ENCODE data around the gene LRRC8B.

GRCh38 chr1:89555550-89555949 lies 30.9 kb downstream of the LRRC8B start:
- TF ChIP-seq CTCF (IDR thresholded peaks at IDR 0.05) (no peak), NR1H2 (CRISPR knock-in tag; IDR thresholded peaks at IDR 0.05) (no peak), SOX15 (CRISPR knock-in tag; IDR thresholded peaks at IDR 0.05) (no peak), JUN (CRISPR knock-in tag; IDR thresholded peaks at IDR 0.05) (no peak), MAX (CRISPR knock-in tag; IDR thresholded peaks at IDR 0.05) (no peak), ZNF138 (CRISPR knock-in tag; conservative IDR thresholded peaks at IDR 0.05) (no peak)

Measured in WTC11 (cell line).